A549 (cell line): ENCODE measurements around the gene ABLIM3. TPM values are rescaled to one million over a fixed set of nuclear protein-coding genes. Genes with fewer than 3 reads are reported as not detected.

Source experiments
- ATAC-seq, 2 experiments: fragments of 200-7000 bp in 1 of 2; fragments of >200 bp in 1 of 2; cut with Nextera tagmentation in 1 of 2; cut with Tn5 transposase in 1 of 2; 3 replicates each; pipeline versions ENCODE4 v1.8.0 to v1.9.1; 2018 to 2020; ENCODE audit warnings: mild to moderate bottlenecking in 1 of 2, moderate library complexity in 1 of 2
- CTCF ChIA-PET: fragments of 300-600 bp; sonication (Branson Sonifier 250); formaldehyde crosslinking; extraction: SDS; loops from one replicate; lab custom pipeline; 2021; ENCODE audit warnings: antibody characterized with exemption, inconsistent platforms; lab: Yijun Ruan, JAX
- POLR2A ChIA-PET: fragments of 350-600 bp; formaldehyde crosslinking; extraction: SDS; loops from one replicate; lab custom pipeline; 2021; ENCODE audit warnings: antibody characterized with exemption, inconsistent platforms; lab: Yijun Ruan, JAX
- DNase-seq, 2 experiments: peaks; one replicate each; pipeline versions ENCODE4 v3.0.0 to v3.0.0-alpha.2; 2011 to 2016; ENCODE audit warnings: low read depth in 1 of 2, low spot score in 1 of 2
- FAIRE-seq: peaks from 2 replicates; lab custom pipeline; 2011; peaks lifted over from hg19 to GRCh38; lab: Jason Lieb, UNC
- H3K27ac ChIP-seq, 2 experiments: fragments of >200 bp; sonication (Bioruptor Twin); formaldehyde crosslinking; 3 replicates each; pipeline ENCODE4 v1.5.1; 2016 to 2017
- H3K4me1 ChIP-seq: fragments of >200 bp; sonication (Bioruptor Twin); formaldehyde crosslinking; 3 replicates; pipeline ENCODE4 v1.6.1; 2016
- H3K4me2 ChIP-seq: fragments of >200 bp; sonication (Bioruptor Twin); formaldehyde crosslinking; 3 replicates; pipeline ENCODE4 v1.6.1; 2016
- H3K4me3 ChIP-seq: fragments of >200 bp; sonication (Bioruptor Twin); formaldehyde crosslinking; 3 replicates; pipeline ENCODE4 v1.5.1; 2016
- H3K9me3 ChIP-seq: fragments of >200 bp; sonication (Bioruptor Twin); formaldehyde crosslinking; 3 replicates; pipeline ENCODE4 v1.6.1; 2016
- BHLHE40 ChIP-seq: IDR thresholded peaks from 2 replicates; pipeline ENCODE4 v1.6.1; 2012; ENCODE audit warnings: low read depth, low read length, inconsistent platforms
- CHD2 ChIP-seq: fragments of 150-350 bp; IDR thresholded peaks from 2 replicates; pipeline ENCODE4 v1.6.1; 2014; ENCODE audit warnings: low read length; ENCODE audit not compliant: partially characterized antibody
- HEYL ChIP-seq: fragments of 250-450 bp; sonication (Bioruptor Pico); IDR thresholded peaks from 2 replicates; pipeline ENCODE4 v1.8.0; 2021; ENCODE audit warnings: mild to moderate bottlenecking, moderate library complexity
- HOXB13 ChIP-seq: fragments of 250-450 bp; sonication (Bioruptor Pico); IDR thresholded peaks from 2 replicates; pipeline ENCODE4 v1.5.0; 2020; ENCODE audit warnings: low read depth, mild to moderate bottlenecking, moderate library complexity
- HOXB5 ChIP-seq: fragments of 250-450 bp; sonication (Bioruptor Pico); IDR thresholded peaks from 2 replicates; pipeline ENCODE4 v1.5.0; 2020; ENCODE audit warnings: mild to moderate bottlenecking, moderate library complexity
- JUN ChIP-seq, 2 experiments: fragments of >200 bp; sonication (Bioruptor Twin); formaldehyde crosslinking; IDR thresholded peaks; 2 replicates in 1 of 2; 3 replicates in 1 of 2; pipeline ENCODE4 v1.6.1; 2016 to 2017
- JUNB ChIP-seq: fragments of >200 bp; sonication (Bioruptor Twin); formaldehyde crosslinking; IDR thresholded peaks from 2 replicates; pipeline ENCODE4 v1.6.1; 2016
- KDM1A ChIP-seq: fragments of 200-600 bp; sonication (generic); IDR thresholded peaks from 2 replicates; pipeline ENCODE4 v1.6.1; 2016; ENCODE audit warnings: low read depth, mild to moderate bottlenecking
- MAFK ChIP-seq: fragments of 450-650 bp; IDR thresholded peaks from 2 replicates; pipeline ENCODE4 v1.6.1; 2014; ENCODE audit not compliant: partially characterized antibody
- MAZ ChIP-seq: fragments of 150-350 bp; IDR thresholded peaks from 2 replicates; pipeline ENCODE4 v1.6.1; 2014; ENCODE audit warnings: antibody characterized with exemption, low read depth, low read length, borderline replicate concordance
- MYC ChIP-seq: IDR thresholded peaks from 2 replicates; pipeline ENCODE4 v1.6.1; 2012; ENCODE audit warnings: mild to moderate bottlenecking, inconsistent platforms, low read length, improper control_type of control experiment, borderline replicate concordance
- NFE2L2 ChIP-seq: fragments of 150-350 bp; conservative IDR thresholded peaks from 2 replicates; pipeline ENCODE4 v1.6.1; 2014; ENCODE audit warnings: low read length
- NR3C1 ChIP-seq: fragments of >200 bp; sonication (Bioruptor Twin); formaldehyde crosslinking; IDR thresholded peaks from 3 replicates; pipeline ENCODE4 v1.6.1; 2017
- PHF8 ChIP-seq: fragments of 200-600 bp; sonication (generic); IDR thresholded peaks from 2 replicates; pipeline ENCODE4 v1.6.1; 2016; ENCODE audit warnings: low read depth, mild to moderate bottlenecking, antibody characterized with exemption, moderate library complexity, borderline replicate concordance
- RAD21 ChIP-seq, 2 experiments: fragments of >200 bp in 1 of 2; sonication (Bioruptor Twin) in 1 of 2; formaldehyde crosslinking in 1 of 2; IDR thresholded peaks in 1 of 2; conservative IDR thresholded peaks in 1 of 2; 2 replicates in 1 of 2; 3 replicates in 1 of 2; pipeline ENCODE4 v1.6.1; 2012 to 2018; ENCODE audit warnings: inconsistent platforms in 1 of 2
- RNF2 ChIP-seq: fragments of 200-600 bp; sonication (generic); IDR thresholded peaks from 2 replicates; pipeline ENCODE4 v1.6.1; 2016; ENCODE audit warnings: low read depth, mild to moderate bottlenecking, antibody characterized with exemption, moderate library complexity, borderline replicate concordance
- ZNF302 ChIP-seq: fragments of 250-450 bp; sonication (Bioruptor Pico); IDR thresholded peaks from 2 replicates; pipeline ENCODE4 v1.9.0; 2021; ENCODE audit warnings: inconsistent platforms, mild to moderate bottlenecking, moderate library complexity
- WGBS: methylation state at CpG from one replicate; pipeline ENCODE4 v1.1.6; 2017; ENCODE audit errors: missing lambda C conversion rate; 5-methylcytosine and 5-hydroxymethylcytosine counted together
- polyA plus RNA-seq, 4 experiments: library from polyadenylated mRNA; depleted of rRNA in 3 of 4; stranded (reverse); fragments of >200 nt; fragmentation: RNase III in 1 of 4; extraction: RNeasy Plus Mini Kit Qiagen cat#74134 plus additional on column Dnase treatment in 1 of 4; gene quantifications; 2 replicates in 3 of 4; 3 replicates in 1 of 4; pipeline ENCODE4 v1.2.3, GENCODE V29; 2011 to 2017
- TF ChIP-seq, protein P1 (sequence below): fragments of >200 bp; sonication (Bioruptor Twin); formaldehyde crosslinking; IDR thresholded peaks from 3 replicates; pipeline ENCODE4 v1.6.1; 2016
- TF ChIP-seq, protein P2 (sequence below): fragments of 250-450 bp; sonication (Bioruptor Pico); IDR thresholded peaks from 2 replicates; pipeline ENCODE4 v1.5.0; 2020; ENCODE audit warnings: low read depth, mild to moderate bottlenecking, moderate library complexity
- TF ChIP-seq, protein P3 (sequence below): fragments of >200 bp; sonication (Bioruptor Twin); formaldehyde crosslinking; IDR thresholded peaks from 3 replicates; pipeline ENCODE4 v1.5.1; 2016
- TF ChIP-seq, protein P4 (sequence below): fragments of 250-450 bp; sonication (Bioruptor Pico); IDR thresholded peaks from 2 replicates; pipeline ENCODE4 v1.5.0; 2021; ENCODE audit warnings: mild to moderate bottlenecking, moderate library complexity, borderline replicate concordance

ABLIM3 gene
- polyA plus RNA-seq, 2 of the 4 experiments (the other 2 are of a cell fraction) = 2.7 to 3.0 TPM

DNA sequence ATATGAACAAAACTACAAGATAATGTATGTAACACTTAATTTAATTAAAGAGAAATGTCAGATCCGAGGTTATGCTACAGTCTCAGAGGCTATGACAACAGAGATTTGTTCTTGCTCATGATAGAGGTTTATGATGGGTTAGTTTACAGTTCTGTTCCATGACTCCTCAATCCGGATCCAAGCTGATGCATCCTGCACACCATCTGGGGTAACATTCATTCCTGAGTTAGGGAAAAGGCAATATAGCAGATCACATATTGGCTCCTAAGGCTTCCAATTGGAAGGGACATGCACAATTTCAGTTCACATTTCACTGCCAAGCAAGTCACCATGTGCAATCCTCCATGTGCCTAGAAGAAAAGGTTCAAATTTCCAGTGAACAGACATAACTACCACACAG is 40.4 kb downstream of the ABLIM3 start (continued):
- no peak for TF ChIP-seq MYC
- no peak for TF ChIP-seq ZNF302 (CRISPR knock-in tag)
- TF ChIP-seq, protein P1, sequence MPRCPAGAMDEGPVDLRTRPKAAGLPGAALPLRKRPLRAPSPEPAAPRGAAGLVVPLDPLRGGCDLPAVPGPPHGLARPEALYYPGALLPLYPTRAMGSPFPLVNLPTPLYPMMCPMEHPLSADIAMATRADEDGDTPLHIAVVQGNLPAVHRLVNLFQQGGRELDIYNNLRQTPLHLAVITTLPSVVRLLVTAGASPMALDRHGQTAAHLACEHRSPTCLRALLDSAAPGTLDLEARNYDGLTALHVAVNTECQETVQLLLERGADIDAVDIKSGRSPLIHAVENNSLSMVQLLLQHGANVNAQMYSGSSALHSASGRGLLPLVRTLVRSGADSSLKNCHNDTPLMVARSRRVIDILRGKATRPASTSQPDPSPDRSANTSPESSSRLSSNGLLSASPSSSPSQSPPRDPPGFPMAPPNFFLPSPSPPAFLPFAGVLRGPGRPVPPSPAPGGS = no peak
- no peak for TF ChIP-seq NR3C1
- TF ChIP-seq BHLHE40 = no peak
- TF ChIP-seq MAFK = no peak
- no peak for TF ChIP-seq HOXB13 (CRISPR knock-in tag)
- TF ChIP-seq, protein P2, sequence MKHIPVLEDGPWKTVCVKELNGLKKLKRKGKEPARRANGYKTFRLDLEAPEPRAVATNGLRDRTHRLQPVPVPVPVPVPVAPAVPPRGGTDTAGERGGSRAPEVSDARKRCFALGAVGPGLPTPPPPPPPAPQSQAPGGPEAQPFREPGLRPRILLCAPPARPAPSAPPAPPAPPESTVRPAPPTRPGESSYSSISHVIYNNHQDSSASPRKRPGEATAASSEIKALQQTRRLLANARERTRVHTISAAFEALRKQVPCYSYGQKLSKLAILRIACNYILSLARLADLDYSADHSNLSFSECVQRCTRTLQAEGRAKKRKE (CRISPR knock-in tag) = no peak
- TF ChIP-seq RAD21 (conservative IDR thresholded peaks at IDR 0.05 in 1 of 2, IDR thresholded peaks at IDR 0.05 in 1 of 2) = no peak

DNA sequence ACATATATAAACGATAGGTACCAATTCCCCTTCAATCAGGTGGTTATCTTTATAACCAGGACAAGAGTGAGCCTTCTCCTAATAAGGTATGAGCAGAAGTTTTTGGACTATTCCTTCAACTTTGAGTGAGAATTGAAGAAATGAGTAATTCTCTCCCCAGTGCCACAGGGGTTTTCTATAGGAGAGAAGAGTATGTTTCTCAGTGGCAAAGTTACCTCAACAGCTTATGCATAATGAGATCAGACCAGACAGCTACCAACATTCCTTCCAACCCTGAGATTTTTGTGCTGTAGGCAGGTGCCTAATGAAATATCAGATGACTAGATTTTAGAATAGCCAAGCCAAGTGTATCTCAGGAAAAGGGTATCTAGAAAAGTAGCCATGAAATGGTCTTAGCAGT is 40.9 kb downstream of the ABLIM3 start:
- H3K4me3 ChIP-seq = no peak overlapping the region
- H3K4me2 ChIP-seq = no peak overlapping the region
- WGBS = 36% methylated on average over 1 of the region's 1 CpG
- CTCF ChIA-PET = interaction anchor here (0.7 to 1.2 kb wide), 4 partner anchors 40 to 138 kb away, joined by 3 to 5 read pairs (median 4); no protein-coding TSS in a partner anchor
- no peak overlapping the region for H3K27ac ChIP-seq
- no peak for DNase-seq
- H3K4me1 ChIP-seq = peaks cover 4% of the 10 kb centered on the region; the same call in 2 of the 3 replicates
- TF ChIP-seq KDM1A (no peak), PHF8 (no peak), NFE2L2 (no peak), HOXB5 (CRISPR knock-in tag) (no peak), MAZ (no peak), JUNB (no peak)
- TF ChIP-seq, protein P3, sequence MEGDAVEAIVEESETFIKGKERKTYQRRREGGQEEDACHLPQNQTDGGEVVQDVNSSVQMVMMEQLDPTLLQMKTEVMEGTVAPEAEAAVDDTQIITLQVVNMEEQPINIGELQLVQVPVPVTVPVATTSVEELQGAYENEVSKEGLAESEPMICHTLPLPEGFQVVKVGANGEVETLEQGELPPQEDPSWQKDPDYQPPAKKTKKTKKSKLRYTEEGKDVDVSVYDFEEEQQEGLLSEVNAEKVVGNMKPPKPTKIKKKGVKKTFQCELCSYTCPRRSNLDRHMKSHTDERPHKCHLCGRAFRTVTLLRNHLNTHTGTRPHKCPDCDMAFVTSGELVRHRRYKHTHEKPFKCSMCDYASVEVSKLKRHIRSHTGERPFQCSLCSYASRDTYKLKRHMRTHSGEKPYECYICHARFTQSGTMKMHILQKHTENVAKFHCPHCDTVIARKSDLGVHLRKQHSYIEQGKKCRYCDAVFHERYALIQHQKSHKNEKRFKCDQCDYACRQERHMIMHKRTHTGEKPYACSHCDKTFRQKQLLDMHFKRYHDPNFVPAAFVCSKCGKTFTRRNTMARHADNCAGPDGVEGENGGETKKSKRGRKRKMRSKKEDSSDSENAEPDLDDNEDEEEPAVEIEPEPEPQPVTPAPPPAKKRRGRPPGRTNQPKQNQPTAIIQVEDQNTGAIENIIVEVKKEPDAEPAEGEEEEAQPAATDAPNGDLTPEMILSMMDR = no peak
- no peaks in the 10 kb centered on the region for H3K9me3 ChIP-seq
- FAIRE-seq = no peak
- POLR2A ChIA-PET = no interaction called here
- no peak for ATAC-seq

DNA sequence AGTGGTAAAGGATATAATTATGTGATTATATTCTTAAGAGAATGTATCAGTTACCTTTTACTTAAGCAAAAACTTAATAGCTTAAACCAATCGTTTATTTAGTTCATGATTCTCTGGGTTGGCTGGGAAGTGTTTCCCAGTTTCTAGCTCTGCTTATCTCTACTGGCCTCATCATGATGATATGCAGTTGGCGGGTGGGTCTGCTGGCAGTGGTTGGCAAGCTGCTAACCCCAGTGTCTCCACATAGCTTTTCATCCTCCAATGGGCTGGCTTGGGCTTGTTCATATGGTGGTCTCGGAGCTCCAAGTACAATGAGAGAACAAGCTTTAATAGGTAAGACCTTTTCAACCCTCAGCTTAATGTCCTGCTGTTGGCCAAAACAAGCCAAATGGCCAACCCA is 43.8 kb downstream of the ABLIM3 start:
- H3K4me2 ChIP-seq = no peak overlapping the region
- CTCF ChIA-PET = interaction anchor here (0.8 to 2.2 kb wide), 2 partner anchors 29 to 44 kb away, joined by 3 to 12 read pairs; partner anchors contain the start of gene ABLIM3
- TF ChIP-seq ZNF302 (CRISPR knock-in tag) (no peak), JUN (IDR thresholded peaks at IDR 0.05) (no peak), HEYL (CRISPR knock-in tag) (no peak), RNF2 (no peak), MYC (no peak), CHD2 (no peak)
- TF ChIP-seq, protein P4, sequence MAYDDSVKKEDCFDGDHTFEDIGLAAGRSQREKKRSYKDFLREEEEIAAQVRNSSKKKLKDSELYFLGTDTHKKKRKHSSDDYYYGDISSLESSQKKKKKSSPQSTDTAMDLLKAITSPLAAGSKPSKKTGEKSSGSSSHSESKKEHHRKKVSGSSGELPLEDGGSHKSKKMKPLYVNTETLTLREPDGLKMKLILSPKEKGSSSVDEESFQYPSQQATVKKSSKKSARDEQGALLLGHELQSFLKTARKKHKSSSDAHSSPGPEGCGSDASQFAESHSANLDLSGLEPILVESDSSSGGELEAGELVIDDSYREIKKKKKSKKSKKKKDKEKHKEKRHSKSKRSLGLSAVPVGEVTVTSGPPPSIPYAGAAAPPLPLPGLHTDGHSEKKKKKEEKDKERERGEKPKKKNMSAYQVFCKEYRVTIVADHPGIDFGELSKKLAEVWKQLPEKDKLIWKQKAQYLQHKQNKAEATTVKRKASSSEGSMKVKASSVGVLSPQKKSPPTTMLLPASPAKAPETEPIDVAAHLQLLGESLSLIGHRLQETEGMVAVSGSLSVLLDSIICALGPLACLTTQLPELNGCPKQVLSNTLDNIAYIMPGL (CRISPR knock-in tag) = no peak
- ATAC-seq (no peak), FAIRE-seq (no peak), DNase-seq (no peak)
- H3K9me3 ChIP-seq = no peaks in the 10 kb centered on the region
- 58% methylated on average over 3 of the region's 3 CpGs for WGBS
- no peak overlapping the region for H3K4me3 ChIP-seq
- peaks cover 11% of the 10 kb centered on the region for H3K4me1 ChIP-seq
- no peak overlapping the region for H3K27ac ChIP-seq
- POLR2A ChIA-PET = no interaction called here
